NCI-H2196 treated with DMSO at 0.1 percent for 48 hours (cell line): Measurements from ENCODE around the gene GRAP.
"Not testable (repeated sequence)": the region's sequence is repeated elsewhere in the genome, so short reads cannot be mapped to it uniquely, and the experiment has no call there.

Source experiments
- DNase-seq: peaks from one replicate; lab custom pipeline; 2025; ENCODE audit not compliant: unreplicated experiment; lab: John Stamatoyannopoulos, UW

Gene GRAP

DNA sequence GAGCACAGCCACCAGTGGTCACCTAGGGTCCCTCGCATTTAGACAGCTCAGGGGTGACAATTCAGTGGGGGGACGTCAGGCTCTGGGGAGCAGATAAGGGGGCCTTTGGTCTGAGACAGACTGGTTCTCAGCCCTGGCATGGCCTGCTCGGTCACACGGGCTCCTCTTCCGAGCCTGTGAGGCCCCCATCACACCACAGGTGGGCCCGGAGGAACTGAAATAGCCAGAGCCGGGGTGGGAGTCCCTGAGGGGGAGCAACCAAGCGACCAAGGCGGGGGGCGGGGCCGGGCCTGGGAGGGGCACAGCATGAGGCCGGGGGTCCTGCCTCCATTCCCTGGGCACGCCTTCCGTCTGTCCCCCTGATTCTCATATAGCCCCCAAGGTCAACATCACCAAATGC is 4.4 kb downstream of the GRAP start:
- not testable (repeated sequence) for DNase-seq

DNA sequence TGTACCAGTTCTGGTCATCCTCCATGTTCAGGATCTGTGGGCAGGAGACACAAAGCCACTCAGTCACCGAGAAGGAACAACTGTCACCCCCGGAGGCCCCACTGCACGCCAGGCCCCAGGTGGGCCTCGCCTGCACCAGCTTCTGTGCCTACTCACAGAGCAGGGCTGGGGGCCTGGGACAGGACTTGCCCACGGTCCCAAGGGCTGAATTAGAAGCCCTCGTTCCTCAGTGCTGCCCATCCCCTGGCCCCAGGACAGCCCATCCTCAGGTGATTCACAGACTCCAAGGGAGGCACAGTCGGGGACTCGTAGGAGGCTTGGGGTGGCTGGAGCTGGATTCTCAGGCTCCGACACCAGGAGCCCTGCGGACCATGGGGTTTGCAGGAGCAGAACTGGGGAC is 4.9 kb downstream of the GRAP start:
- not testable (repeated sequence) for DNase-seq

DNA sequence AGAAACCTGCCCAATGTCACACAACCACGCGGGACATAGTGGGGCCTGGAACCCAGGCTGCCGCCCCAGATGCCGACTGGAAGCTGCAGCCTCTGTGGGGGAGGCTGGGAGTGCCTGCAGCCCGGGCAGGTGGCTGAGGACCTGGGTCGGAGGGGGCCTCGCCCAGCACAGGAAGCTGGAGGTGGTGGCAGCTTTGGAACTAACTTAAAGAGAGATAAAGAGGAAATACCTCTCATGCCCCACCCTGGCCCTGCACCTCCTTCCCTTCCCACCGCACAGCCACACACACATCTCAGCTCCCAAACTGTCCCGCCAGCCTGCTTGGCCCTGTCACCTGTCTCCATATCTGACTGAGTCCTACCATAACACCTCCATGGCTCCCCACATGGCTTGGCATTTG is 6.4 kb downstream of the GRAP start:
- DNase-seq = not testable (repeated sequence)

DNA sequence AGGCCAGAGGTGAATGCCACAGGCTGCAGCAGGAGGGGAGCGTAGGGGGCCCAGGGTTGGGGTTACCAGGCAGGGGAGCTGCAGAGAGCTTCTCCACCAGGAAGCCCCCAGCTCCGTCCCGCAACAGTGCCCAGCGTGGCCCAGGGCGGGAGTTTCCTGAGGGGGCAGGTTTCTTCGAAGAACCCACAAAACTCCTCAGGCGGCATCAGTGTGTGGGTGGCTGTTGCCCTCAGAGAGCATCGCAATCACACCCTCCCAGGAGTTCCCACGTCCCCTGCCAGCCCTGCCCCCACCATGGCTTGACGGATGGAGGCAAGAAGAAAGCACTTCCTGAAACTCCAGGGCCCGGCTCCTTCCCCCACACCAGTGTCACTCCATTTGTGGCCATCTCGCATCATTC is 8.0 kb downstream of the GRAP start:
- not testable (repeated sequence) for DNase-seq

DNA sequence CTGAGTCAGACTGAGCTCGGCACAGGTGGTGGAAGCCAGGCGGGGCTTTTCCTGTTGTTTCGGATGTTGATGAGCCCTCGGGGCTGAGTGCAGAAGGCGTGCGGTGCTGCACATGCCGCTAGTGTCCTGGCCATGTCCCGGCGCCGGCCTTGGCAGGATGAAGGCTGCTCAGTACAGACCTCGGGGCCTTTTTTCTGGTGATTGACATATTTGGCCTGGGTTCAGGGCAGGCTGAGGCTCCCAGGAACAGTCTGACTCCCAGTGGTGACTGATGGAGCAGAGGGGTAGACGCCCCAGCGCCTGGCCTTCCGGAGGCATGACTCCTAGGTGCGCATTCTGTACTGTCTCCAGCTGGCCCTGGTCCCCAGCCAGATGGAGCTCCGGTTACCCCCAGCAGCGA is 8.8 kb downstream of the GRAP start:
- not testable (repeated sequence) for DNase-seq

DNA sequence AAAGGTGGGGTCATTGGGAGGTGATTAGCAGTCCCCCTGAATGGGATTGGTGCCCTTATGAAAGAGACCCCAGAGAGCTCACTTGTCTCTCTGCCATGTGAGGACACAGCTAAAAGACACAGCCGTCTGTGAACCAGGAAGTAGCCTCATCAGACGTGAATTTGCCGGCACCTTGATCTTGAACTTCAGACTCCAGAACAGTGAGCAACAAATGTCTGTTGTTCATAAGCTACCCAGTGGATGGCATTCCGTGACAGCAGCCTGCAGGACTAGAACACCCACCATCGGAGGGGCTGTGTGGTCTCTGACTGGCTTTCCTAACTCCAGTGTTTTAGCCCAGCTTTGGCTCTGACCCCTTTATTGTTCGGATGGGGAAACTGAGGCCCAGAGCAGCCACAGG is 9.2 kb downstream of the GRAP start:
- not testable (repeated sequence) for DNase-seq

DNA sequence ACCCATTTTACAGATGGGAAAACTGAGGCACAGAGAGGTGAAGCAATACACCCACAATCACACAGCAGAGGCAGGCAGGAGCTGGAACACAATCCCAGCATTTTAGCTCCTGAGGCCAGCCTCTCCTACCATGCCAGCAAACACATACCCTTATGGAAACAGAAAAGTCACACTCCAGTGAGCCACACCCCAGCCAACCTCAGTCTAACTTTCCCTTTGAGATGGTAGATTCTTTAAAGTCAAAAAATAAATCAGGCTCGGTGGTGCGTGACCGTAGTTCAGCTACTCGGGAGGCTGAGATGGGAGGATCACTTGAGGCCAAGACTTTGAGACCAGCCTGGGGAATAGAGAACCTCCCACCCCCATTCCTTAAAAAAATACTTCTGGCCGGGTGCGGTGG is 10.6 kb downstream of the GRAP start:
- not testable (repeated sequence) for DNase-seq

DNA sequence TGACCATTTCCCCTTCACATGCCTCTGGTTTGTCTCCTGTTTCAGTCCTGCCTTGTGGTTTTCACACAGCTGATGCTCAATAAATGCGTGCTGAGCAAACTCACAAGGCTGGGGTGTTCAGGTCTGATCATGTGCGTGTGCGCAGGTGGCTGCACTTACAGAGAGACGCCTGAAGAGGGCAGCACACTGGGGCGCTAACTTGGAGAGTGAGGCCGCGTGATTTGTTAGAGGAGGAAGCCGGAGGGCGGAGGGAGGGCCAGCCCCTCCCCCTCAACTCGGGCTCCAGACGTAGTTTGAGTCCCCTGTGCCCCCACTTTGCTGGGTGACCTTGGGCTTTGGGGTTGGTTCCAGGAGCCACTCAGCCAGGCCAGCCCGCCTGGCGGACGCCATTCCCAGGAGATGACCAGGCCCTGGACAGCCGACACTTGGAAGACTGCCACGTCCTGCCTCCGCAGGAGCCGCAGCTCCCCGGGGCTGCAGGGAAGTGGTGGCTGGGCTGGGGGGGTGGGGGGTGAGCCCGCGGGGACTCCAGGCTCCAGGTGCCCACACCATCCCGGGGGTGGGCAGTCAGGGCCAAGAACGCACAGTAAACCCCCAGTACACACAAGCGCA is 14.3 kb downstream of the GRAP start:
- not testable (repeated sequence) for DNase-seq

DNA sequence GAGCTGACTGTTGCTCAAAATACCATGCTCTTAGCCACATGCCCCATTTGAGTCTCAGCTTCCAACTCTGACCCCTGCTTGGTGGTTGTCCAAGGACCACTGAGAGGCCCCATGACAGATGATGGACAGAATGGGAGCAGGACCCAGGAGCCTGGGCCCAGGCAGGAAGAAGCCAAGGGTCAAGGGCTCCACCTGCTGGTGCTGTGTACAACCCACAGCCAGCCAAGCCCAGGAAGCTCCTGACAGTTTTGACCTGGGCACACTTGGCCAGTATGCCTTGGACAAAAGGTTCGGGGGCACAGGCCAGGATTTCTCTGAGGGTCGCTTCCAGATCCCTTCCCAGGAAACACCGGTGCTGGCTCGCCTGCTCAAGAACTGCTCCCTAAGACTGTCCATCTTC is 15.0 kb downstream of the GRAP start:
- not testable (repeated sequence) for DNase-seq

DNA sequence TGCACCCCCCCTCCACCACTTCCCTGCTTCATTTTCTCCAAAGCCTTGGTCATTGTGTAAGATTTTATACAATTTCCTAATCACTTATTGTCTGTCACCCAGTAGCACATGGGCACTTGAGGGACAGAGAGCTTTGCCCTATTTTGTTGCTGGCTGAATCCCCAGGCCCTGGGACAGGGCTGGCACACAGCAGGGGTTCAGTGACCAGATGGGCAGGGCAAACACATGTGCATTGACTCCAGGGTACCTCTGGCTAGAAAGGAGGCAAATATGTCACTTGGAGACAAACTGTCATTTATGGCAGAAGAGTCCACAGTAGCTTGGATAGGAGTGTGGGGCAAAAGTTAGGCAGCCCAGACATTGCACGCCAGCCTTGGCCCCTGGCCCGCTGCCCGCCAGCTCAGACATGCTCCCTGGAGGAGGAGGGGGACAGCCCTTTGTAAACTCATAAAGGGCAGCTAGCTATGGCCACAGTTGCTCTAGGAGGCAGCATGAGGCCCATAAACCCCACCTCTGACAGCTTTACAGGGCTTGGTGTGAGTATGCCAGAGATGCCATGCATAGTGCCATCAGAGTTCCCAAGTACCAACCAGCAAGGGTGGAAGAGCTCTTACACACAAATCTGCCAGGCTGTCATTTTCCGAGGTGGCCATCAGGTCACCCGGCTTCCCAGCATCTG is 15.8 kb downstream of the GRAP start:
- not testable (repeated sequence) for DNase-seq

DNA sequence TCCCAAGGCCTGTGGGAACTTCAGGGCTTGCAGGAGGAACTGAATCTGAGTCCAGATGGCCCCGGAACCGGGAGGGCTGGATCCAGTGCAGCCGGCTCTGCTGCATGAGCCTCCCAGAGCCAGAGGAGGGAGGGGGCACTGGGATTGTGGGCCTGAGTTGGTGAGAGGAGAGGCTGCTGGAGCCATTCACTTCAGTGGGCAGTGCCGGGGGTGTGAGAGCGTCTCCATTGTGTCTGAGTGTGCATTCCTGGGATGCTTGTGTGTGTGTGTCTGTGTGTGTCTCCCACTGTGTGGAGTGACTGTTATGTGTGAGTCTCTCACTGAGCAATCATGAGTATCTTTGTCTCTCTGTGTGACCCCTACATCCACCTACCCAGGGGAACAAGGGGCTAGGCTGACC is 17.0 kb downstream of the GRAP start:
- not testable (repeated sequence) for DNase-seq

DNA sequence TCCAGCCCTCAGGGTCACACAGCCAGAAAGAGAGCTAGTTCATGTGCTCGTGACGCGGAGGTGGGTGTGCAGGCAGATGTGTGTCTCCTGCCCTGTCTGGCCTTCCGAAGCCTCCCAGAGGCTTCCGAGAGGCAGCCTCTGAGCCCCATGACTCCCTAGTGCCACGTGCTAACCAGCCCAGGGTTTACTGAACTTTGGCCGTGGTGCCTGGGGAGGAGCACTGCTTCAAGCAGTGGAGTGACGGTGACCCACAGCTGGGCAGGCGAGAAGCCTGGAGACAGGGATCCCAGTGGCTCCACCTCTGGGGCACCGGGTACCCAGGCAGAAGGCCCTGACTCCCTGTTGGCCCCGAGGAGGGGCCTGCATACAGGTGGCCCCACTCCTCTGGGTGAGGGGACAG is 18.1 kb downstream of the GRAP start:
- DNase-seq = not testable (repeated sequence)

DNA sequence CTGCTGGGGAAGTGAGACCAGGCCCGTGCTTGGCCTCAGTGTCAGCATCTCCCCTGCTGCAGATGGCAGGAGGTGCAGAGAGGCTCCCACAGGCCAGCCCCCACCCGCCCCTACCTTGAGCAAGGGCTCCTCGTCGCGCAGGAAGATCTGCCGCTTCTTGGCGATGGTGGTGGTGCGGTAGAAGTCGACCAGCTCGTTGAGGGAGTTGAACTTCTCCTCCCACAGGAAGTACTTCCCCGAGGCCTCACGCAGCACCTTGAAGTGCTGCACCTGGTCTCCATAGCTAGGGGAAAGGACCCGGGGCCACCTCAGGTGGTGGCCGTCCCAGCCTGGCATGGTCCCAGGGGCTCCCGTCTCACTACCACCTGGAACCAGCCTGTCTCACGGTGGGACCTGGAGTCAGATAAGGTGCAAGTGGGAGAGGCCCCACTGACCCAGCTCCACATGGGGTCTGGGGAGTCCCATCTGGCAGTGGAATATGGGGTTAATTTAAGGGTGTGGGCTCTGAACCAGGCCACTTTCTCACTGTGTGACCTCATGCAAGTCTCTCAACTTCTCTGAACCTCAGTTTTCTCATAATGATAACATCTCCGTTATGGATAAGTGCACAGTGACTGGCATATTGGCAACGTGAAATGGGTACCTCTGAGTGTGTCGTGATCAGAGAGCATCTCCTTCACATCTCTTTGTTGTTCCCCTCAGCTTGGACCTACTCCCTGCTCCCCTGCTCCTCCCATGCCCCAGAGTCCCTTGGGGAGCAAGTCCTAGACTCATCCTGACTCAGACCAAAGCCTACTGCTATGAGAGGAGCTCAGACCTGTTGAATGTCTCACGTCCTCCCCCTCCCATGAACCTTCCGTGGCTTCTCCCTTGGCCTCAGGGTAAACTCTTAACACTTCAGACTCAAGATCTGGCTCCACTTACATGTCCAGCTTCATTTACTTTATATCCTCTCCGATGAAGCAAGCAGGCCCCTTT is 22.4 kb downstream of the GRAP start:
- DNase-seq = no peak

DNA sequence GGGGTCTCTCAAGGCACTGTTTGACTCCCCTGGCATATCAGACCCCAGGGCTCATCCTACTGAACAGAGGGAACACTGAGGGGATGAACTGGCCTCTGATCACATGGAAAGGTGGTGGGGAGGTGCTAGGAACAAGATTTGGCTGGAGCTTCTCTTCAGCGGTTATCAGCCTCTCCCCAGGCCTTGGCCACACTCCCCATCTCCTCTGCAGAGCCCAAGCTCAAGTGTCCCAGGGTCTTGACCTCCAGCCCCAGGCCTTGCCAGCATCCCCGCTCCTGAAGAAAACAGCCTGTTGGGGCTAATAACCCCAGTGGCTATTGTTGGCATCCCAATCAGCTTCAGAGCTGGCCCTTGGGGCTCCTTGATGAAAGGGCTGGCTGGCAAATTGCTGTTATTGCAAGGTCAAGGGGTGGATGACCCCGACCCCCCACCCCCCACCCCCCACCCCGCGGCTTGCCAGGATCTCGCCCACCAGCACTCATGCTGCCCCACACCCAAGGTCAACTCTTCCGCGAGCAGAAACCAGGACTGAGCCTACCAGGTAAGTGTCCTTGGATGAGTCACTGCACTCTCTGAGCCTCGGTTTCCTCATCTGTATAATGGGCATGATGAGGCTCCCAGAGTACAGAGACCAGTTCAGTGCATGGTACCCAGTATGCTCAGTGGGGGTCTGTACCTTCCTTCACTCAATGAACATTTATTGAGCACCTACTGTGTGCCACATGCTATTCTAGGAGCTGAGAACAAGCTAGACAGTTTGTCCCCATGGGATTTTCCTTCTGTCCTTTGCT is 23.4 kb downstream of the GRAP start:
- no peak for DNase-seq

DNA sequence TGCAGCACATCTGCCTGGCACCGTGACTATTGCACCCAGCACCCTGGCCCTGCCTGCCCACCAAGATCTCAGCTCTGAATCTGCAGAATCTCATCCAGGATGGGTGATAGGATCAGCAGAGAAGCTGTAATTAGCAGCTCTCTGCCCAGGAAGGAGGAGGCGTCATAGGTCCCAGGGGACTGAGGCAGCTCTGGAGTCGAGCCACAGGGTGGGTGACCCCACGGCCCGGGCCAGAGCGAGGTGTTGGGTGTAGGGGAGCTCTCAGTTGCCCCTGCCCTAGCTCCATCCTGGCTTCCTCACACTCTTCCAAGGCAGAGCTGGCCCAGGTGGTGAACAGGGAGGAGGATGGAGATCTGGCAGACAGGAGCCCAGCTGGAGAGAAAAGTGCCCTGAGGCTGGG is 24.0 kb downstream of the GRAP start:
- DNase-seq = no peak

DNA sequence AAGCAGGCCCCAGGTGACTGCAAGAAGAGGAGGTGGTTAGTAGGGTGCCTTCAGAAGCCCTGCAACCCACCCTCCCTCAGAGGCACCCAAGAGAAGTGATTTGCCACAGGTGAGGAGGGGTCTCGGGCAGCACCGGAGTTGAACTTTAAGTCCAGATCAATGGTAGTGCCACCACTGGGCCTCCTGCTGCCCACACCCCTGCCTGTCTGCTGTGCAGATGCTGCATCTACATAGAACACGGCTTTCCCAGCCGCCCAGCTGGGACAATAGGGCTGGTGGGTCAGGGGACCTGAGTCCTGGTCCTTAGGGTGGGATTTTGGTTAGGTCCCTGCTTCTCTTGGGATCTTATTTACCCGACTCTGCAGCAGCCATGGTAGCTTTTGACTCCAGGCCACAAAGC is 24.6 kb downstream of the GRAP start:
- DNase-seq = no peak

DNA sequence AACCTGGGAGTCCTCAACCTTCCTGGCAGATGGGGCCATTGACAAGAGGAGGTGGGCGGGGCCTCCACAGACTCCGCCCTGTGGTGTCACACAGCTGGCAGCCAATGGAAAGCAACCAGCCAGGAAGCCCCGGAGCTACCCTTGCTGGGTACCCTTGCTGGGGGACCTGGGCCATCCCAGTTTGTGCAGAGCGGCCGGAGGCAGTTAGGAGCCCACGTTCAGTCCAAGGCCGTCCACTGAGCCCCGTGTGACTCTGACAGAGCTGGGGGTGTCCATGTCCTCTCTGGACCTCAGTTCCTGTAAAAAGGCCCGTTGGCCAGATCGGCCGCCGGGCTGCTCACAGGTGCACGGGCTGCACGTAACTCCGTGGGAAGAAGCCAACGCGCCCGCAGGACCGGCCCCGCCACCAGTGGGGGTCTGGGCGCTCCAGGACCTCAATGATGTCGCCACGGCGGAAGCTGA is 25.1 kb downstream of the GRAP start:
- no peak for DNase-seq

DNA sequence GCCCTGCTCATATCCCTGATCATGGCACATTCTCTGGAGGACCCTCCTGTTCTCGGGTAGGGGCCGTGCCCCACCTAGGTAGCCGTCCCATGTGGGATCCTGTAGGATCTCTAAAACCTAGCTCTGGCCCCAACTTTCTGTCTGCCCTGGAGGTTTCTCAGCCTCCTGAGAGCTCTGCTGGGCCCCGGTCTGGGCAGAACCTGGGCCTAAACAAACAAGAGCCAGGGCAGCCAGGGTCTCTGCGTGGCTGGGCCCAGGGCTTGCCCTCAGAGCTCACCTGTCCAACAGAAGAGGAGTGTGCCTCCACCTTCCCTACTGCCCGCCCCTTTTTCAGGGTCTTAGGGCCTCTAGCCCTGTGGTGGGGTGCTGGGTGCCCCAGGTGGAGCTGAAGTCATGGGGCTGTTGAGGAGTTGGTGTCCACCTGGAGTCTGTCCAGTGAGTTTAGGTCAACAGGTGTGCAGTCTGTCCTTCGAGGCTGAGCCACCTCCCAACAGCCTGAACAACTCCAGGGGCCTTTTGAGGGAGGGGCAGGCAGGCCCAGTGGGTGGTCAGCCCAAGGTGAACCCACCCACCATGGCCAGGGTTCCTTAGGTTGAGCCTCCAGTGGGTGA is 25.6 kb downstream of the GRAP start:
- DNase-seq = not testable (repeated sequence)

DNA sequence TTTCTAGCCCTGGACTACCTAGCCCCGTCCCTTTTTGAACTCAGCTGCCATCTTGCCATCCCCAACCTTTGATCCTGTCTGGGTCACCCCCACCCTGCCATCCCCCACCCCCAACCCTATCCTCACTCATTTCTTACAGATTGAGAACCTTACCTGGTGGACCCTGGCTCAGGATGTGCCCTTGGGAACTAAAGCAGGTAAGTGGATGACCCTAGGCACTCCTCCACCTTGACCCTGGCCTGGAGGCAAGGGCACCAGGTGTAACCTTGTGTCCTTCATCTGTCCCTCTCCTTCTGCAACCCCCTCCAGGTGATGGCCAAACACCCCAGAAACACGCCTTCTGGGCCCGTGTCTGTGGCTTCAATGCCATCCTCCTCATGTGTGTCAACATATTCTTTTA is 26.7 kb downstream of the GRAP start:
- DNase-seq = no peak
